ENCODE measurements around the gene PRDM16. TPM values are rescaled to one million over a fixed set of nuclear protein-coding genes. Genes with fewer than 3 reads are reported as not detected.

The PRDM16 gene
- total RNA-seq, 1 experiment from 2014 or later = 1.6 TPM

DNA sequence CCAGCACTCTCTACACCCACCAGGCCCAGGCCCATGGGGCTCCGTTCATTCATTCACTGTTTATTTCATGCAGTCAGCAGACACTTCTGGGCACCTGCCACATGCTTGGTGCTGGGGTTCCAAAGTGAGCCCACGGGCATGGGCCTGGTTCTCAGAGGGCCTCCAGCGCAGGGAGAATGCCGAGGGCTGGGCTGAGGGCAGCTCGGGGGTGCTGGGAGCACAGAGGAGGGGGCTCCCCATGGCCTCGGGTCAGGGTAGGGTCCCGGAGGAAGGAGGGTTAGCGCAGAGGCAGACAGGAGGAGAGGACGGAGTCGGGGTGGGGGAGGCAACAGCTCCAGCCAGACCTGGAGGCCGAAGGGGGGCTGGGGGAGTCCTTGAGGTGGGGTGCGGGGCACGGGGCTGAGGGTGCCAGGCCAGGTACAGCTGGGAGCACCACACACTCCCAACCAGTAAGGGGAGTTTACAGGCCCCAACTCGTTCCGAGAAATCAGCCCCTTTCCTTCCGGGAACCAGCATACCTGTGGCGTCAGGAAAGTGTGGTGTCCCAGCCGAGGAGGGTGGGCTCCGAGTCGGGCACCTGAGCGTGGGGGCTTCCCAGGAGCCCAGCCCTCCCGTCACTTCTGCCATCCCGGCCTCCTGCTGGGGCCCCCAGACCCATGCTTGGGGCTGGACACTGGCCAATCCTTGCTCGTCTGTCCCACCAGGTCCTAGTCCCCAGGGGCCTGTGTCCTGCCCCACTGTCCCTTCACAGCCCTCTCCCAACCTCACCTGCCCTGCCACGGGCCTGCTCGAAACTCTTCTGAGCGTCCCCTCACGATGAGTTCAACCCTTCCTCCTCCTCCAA, 396.3 kb downstream of the PRDM16 start (continued):
- TF ChIP-seq MLX (CRISPR knock-in tag; IDR thresholded peaks at IDR 0.05) (no peak), FOXJ3 (CRISPR knock-in tag; IDR thresholded peaks at IDR 0.05; ENCODE audit: borderline replicate concordance) (no peak), FOXK1 (CRISPR knock-in tag; IDR thresholded peaks at IDR 0.05) (no peak), E2F4 (CRISPR knock-in tag; IDR thresholded peaks at IDR 0.05; ENCODE audit: borderline replicate concordance, low read depth) (no peak)
- TF ChIP-seq, protein P1, sequence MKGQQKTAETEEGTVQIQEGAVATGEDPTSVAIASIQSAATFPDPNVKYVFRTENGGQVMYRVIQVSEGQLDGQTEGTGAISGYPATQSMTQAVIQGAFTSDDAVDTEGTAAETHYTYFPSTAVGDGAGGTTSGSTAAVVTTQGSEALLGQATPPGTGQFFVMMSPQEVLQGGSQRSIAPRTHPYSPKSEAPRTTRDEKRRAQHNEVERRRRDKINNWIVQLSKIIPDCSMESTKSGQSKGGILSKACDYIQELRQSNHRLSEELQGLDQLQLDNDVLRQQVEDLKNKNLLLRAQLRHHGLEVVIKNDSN (CRISPR knock-in tag; IDR thresholded peaks at IDR 0.05) = no peak

DNA sequence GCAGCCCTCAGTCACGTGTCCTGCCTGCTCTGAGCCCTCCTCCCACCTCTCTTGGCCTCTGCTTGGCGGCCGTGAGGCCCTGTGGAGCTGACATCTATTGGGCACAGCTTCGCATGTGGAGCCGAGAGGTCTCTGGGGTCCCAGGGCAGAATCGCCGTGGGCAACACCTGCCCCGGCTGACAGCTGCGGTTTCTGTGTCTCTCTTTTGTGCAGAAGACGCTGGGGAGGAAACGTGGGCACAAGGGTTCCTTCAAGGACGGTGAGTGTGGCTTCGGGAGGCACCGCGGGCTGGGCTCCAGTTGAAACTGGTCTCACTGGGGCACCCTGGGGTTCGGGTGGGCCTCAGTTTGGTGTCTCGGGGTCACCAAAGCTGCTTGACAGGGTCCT, 396.9 kb downstream of the PRDM16 start:
- POLR2A ChIA-PET = no interaction called here

GRCh38 chr1:3466366-3467075, 397.5 kb downstream of the PRDM16 start:
- POLR2A ChIA-PET = no interaction called here
- peak overlapping the region; percentile 32; the same call in 1 of the 2 replicates for H3K27ac Mint-ChIP-seq
- H3K9me3 Mint-ChIP-seq = no peaks in the 10 kb centered on the region
- no peak overlapping the region for H3K4me3 Mint-ChIP-seq
- no peaks in the 10 kb centered on the region for H3K27me3 Mint-ChIP-seq (ENCODE audit: low read depth)
- H3K36me3 Mint-ChIP-seq = no peaks in the 10 kb centered on the region
- DNase-seq (ENCODE audit: low spot score) (peak; percentile 7), ATAC-seq (no peak)
- H3K4me1 Mint-ChIP-seq = peaks cover 10% of the 10 kb centered on the region
- CTCF ChIA-PET = interaction anchor here (2.6 to 6.7 kb wide), 2 partner anchors 13 to 24 kb away, joined by 12 to 41 read pairs; no protein-coding TSS in a partner anchor
- TF ChIP-seq SMAD3 (CRISPR knock-in tag; IDR thresholded peaks at IDR 0.05; ENCODE audit: borderline replicate concordance) (no peak), ZBTB21 (CRISPR knock-in tag; IDR thresholded peaks at IDR 0.05; ENCODE audit: borderline replicate concordance) (no peak), KAT7 (CRISPR knock-in tag; IDR thresholded peaks at IDR 0.05; ENCODE audit: borderline replicate concordance) (no peak), CREM (CRISPR knock-in tag; IDR thresholded peaks at IDR 0.05) (no peak), NR2C2 (CRISPR knock-in tag; IDR thresholded peaks at IDR 0.05) (no peak), CTCF (IDR thresholded peaks at IDR 0.05) (no peak)
- TF ChIP-seq, protein P2, sequence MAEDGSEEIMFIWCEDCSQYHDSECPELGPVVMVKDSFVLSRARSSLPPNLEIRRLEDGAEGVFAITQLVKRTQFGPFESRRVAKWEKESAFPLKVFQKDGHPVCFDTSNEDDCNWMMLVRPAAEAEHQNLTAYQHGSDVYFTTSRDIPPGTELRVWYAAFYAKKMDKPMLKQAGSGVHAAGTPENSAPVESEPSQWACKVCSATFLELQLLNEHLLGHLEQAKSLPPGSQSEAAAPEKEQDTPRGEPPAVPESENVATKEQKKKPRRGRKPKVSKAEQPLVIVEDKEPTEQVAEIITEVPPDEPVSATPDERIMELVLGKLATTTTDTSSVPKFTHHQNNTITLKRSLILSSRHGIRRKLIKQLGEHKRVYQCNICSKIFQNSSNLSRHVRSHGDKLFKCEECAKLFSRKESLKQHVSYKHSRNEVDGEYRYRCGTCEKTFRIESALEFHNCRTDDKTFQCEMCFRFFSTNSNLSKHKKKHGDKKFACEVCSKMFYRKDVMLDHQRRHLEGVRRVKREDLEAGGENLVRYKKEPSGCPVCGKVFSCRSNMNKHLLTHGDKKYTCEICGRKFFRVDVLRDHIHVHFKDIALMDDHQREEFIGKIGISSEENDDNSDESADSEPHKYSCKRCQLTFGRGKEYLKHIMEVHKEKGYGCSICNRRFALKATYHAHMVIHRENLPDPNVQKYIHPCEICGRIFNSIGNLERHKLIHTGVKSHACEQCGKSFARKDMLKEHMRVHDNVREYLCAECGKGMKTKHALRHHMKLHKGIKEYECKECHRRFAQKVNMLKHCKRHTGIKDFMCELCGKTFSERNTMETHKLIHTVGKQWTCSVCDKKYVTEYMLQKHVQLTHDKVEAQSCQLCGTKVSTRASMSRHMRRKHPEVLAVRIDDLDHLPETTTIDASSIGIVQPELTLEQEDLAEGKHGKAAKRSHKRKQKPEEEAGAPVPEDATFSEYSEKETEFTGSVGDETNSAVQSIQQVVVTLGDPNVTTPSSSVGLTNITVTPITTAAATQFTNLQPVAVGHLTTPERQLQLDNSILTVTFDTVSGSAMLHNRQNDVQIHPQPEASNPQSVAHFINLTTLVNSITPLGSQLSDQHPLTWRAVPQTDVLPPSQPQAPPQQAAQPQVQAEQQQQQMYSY (CRISPR knock-in tag; IDR thresholded peaks at IDR 0.05) = no peak

More for the DNA sequence above, 396.9 kb downstream of the PRDM16 start:
- ATAC-seq = no peak
- TF ChIP-seq ESRRA (CRISPR knock-in tag; IDR thresholded peaks at IDR 0.05; ENCODE audit: borderline replicate concordance) = no peak
- no peak for TF ChIP-seq RELA (CRISPR knock-in tag; IDR thresholded peaks at IDR 0.05; ENCODE audit: borderline replicate concordance)
- TF ChIP-seq ZNF121 (CRISPR knock-in tag; IDR thresholded peaks at IDR 0.05) = no peak
- TF ChIP-seq ZNF416 (CRISPR knock-in tag; IDR thresholded peaks at IDR 0.05) = no peak
- no peak for TF ChIP-seq ZBTB43 (CRISPR knock-in tag; IDR thresholded peaks at IDR 0.05)
- no peak for TF ChIP-seq ZNF396 (CRISPR knock-in tag; IDR thresholded peaks at IDR 0.05; ENCODE audit: borderline replicate concordance)
- no peak for TF ChIP-seq NR3C1 (CRISPR knock-in tag; conservative IDR thresholded peaks at IDR 0.05; ENCODE audit: low read depth)
- Mint-ChIP-seq H3K9me3 (no peaks in the 10 kb centered on the region), H3K36me3 (no peaks in the 10 kb centered on the region), H3K4me3 (no peak overlapping the region), H3K27ac (peak overlapping the region; percentile 89), H3K4me1 (peaks cover 8% of the 10 kb centered on the region), H3K27me3 (ENCODE audit: low read depth) (no peaks in the 10 kb centered on the region)
- CTCF ChIA-PET = interaction anchor here (0.7 to 6.7 kb wide), 3 partner anchors 13 to 41 kb away, joined by 6 to 41 read pairs (median 12); no protein-coding TSS in a partner anchor
- peak; percentile 8 for DNase-seq (ENCODE audit: low spot score)
